ENCODE data around the gene GOLT1B.

- TF ChIP-seq CTCF (IDR thresholded peaks at IDR 0.05; ENCODE audit: insufficient read depth, low read length, poor library complexity, severe bottlenecking) (no peak), EZH2phosphoT487 (conservative IDR thresholded peaks at IDR 0.05; ENCODE audit: low read length) (no peak)
Observed at GRCh38 chr12:21499765-21500164, 1.8 kb upstream of the GOLT1B start.
